Stimulated activated CD4-positive, alpha-beta T cell treated with anti-CD3 and anti-CD28 coated beads, Interleukin-1b, Interleukin-23, amount 100 ng/mL, for 4 hours (primary cell): Measurements from ENCODE around the gene NKAIN2.

Experiments used
- DNase-seq, 2 donors: peaks; one replicate each; pipeline ENCODE4 v3.0.0-alpha.2; 2020; ENCODE audit warnings: low read depth in 2 of 2

NKAIN2 gene

GRCh38 chr6:123803504-123804013, at the start of gene NKAIN2:
TSS of gene NKAIN2 (plus strand) at chr6:123803865.
- DNase-seq, result no peak

GRCh38 chr6:123759472-123759871, 44.2 kb upstream of the NKAIN2 start:
- DNase-seq, result no peak

- DNase-seq, result no peak
These were observed 39.8 kb upstream of the NKAIN2 start for GRCh38 chr6:123763904-123764303.

- DNase-seq, result no peak
These were observed 38.9 kb upstream of the NKAIN2 start for GRCh38 chr6:123764722-123765121.

GRCh38 chr6:123768921-123769320, 34.7 kb upstream of the NKAIN2 start:
- no peak for DNase-seq

- DNase-seq, result no peak
These were observed 34.2 kb upstream of the NKAIN2 start for GRCh38 chr6:123769431-123769830.

- no peak for DNase-seq
These were observed 33.3 kb upstream of the NKAIN2 start for GRCh38 chr6:123770247-123770949.

GRCh38 chr6:123771126-123771525, 32.5 kb upstream of the NKAIN2 start:
- DNase-seq, result no peak

GRCh38 chr6:123777563-123777962, 26.1 kb upstream of the NKAIN2 start:
- no peak for DNase-seq

- no peak for DNase-seq
These were observed 23.6 kb upstream of the NKAIN2 start for GRCh38 chr6:123780021-123780420.

GRCh38 chr6:123784330-123784729, 19.3 kb upstream of the NKAIN2 start:
- no peak for DNase-seq

GRCh38 chr6:123785039-123785438, 18.6 kb upstream of the NKAIN2 start:
- no peak for DNase-seq

- no peak for DNase-seq
These were observed 15.3 kb upstream of the NKAIN2 start for GRCh38 chr6:123788319-123788718.

- no peak for DNase-seq
These were observed 9.5 kb upstream of the NKAIN2 start for GRCh38 chr6:123794190-123794589.

- no peak for DNase-seq
These were observed 8.9 kb upstream of the NKAIN2 start for GRCh38 chr6:123794799-123795198.

- DNase-seq, result no peak
These were observed 2.6 kb upstream of the NKAIN2 start for GRCh38 chr6:123801067-123801466.

- no peak for DNase-seq
These were observed 1.3 kb upstream of the NKAIN2 start for GRCh38 chr6:123802351-123802696.

- DNase-seq, result peak; percentile 10 to 57
These were observed 765 bp upstream of the NKAIN2 start for GRCh38 chr6:123802697-123803503.

GRCh38 chr6:123804014-123804786, 535 bp downstream of the NKAIN2 start:
- no peak for DNase-seq

GRCh38 chr6:123804787-123805540, 1.3 kb downstream of the NKAIN2 start:
- DNase-seq, result no peak

GRCh38 chr6:123805921-123806320, 2.3 kb downstream of the NKAIN2 start:
- no peak for DNase-seq

GRCh38 chr6:123806561-123806960, 2.9 kb downstream of the NKAIN2 start:
- DNase-seq, result no peak
